Measurements from ENCODE around the gene SRPX. TPM values are rescaled to one million over a fixed set of nuclear protein-coding genes. Genes with fewer than 3 reads are reported as not detected.

Gene SRPX
- total RNA-seq, 2 experiments from 2014 or later, result 1.2 to 1.5 TPM

- DNase-seq, result no peak
- H3K27ac Mint-ChIP-seq, result no peak overlapping the region
- ChIA-PET CTCF (no interaction called here), POLR2A (no interaction called here)
- no peaks in the 10 kb centered on the region for H3K9me3 Mint-ChIP-seq (ENCODE audit: insufficient read depth)
- H3K36me3 Mint-ChIP-seq (ENCODE audit: low read depth), result no peaks in the 10 kb centered on the region
- H3K4me3 Mint-ChIP-seq, result no peak overlapping the region
- ATAC-seq, result no peak
- peaks cover 7% of the 10 kb centered on the region for H3K4me1 Mint-ChIP-seq (ENCODE audit: low read depth)
- H3K27me3 Mint-ChIP-seq (ENCODE audit: low read depth), result no peaks in the 10 kb centered on the region
These were observed 121.0 kb downstream of the SRPX start for GRCh38 chrX:38099688-38100087.

Other genes starting within 250 kb of the SRPX start
- not detected for gene SYTL5, start 214.3 kb downstream of the SRPX start, total RNA-seq
- gene RPGR, start 106.6 kb upstream of the SRPX start, total RNA-seq, result 1 to 10 TPM; 5.0 to 7.6 TPM
- not detected for gene OTC, start 131.7 kb upstream of the SRPX start, total RNA-seq